Mucosa of gallbladder (tissue), 1 donor: ENCODE results near the gene SEC24C. TPM values are rescaled to one million over a fixed set of nuclear protein-coding genes. Genes with fewer than 3 reads are reported as not detected.
"Not testable (repeated sequence)": the region's sequence is repeated elsewhere in the genome, so short reads cannot be mapped to it uniquely, and the experiment has no call there.

Source experiments
- DNase-seq: peaks from one replicate; pipeline ENCODE4 v3.0.0-alpha.2; 2020; ENCODE audit warnings: low spot score
- total RNA-seq: library from RNA; stranded (reverse); gene quantifications from one replicate; pipeline ENCODE4 v1.2.1, GENCODE V29; 2021
- donor health status: DM: no; HTN: no; CAD: no.

The SEC24C gene
- total RNA-seq, result 90.1 TPM

DNA sequence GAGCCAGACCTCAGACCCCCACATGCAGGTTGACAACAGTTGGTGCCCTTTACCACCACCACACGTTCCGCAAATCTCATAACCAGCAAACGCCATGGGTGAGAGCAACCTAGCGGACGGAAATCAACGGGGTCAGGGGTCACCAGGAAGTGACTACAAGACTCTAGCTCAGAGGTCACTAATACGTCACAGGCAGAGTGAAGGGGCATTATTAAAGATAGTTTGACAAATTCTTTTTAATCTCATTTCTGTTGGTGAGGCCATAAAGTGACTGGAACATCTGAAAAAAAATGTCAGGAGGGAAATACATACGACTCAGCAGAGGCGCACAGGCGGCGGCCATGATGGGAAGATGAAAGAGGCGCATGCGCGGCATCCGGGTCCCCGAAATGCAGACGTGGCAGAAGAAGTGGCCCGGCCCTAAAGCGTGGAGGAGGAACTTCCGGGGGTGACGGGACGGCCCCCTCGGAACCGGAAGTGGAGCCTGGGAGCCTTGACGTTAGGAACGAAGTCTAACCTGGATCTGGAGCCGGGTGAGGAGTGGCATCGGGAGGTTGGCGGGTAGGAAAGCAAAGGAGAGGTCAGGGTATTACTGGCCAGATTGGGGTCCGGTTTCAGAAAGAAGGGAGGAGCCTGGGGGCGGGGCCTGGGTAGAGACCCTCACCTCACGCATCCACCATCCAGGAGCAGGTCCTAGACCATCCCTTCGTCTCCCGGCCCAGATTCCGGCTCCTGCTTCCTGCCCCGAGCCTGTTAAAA is at the start of gene SEC24C:
Gene SEC24C, plus strand, starts transcription at position 468 of the 759 bp plus-strand sequence. CDS start 2,461 bp downstream, outside the sequence.
- DNase-seq, result peak; percentile 98

DNA sequence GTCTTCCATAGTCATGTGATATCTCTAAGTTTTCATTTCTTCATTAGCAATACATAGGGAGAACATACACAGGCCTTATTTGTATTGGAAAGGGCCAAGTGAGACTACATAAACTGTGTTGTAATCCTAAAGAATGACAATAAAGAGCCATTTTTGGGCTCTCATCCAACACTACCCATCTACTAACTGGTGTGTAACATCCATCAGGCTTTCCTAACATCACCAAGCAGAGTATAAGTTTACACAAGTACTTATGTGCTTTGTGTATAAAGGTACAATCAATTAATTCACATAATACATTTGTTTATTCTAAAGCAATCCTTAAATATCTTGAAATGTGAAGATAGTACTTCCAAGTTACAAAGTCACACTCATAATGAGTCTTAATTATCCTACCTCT is 48.9 kb upstream of the SEC24C start:
- not testable (repeated sequence) for DNase-seq

- not testable (repeated sequence) for DNase-seq
Observed at GRCh38 chr10:73697675-73698159, 46.5 kb upstream of the SEC24C start, which contains the start of gene AGAP5. AGAP5 (minus strand) TSS chr10:73698109; CDS start chr10:73697755, 354 bp downstream.

- not testable (repeated sequence) for DNase-seq
Observed at GRCh38 chr10:73698819-73699218, 45.4 kb upstream of the SEC24C start.

- not testable (repeated sequence) for DNase-seq
Observed at GRCh38 chr10:73703924-73704323, 40.2 kb upstream of the SEC24C start.

- not testable (repeated sequence) for DNase-seq
Observed at GRCh38 chr10:73705506-73706072, 38.6 kb upstream of the SEC24C start.

- not testable (repeated sequence) for DNase-seq
Observed at GRCh38 chr10:73706488-73706887, 37.7 kb upstream of the SEC24C start.

DNA sequence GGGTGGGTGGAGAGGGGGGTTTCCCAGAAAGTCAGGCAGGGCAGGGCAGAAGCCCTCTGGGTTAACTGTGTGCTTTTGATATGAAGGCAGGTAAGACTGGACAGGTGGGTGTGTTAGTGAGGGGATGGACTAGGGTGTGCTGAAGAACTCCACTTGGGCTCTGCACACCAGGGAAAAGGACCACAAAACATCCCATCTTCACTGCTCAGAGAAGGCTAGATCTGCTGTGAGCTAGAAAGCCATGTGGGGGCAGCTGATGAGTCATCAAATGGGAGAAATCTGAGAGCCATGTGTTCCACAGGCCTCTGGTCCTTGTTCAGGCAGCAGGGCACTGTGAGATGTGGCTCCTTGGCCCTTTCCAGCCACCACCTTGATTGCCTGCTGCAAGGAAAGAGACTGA is 36.5 kb upstream of the SEC24C start:
- DNase-seq, result not testable (repeated sequence)

GRCh38 chr10:73708122-73708521 is 36.0 kb upstream of the SEC24C start:
- DNase-seq, result not testable (repeated sequence)

DNA sequence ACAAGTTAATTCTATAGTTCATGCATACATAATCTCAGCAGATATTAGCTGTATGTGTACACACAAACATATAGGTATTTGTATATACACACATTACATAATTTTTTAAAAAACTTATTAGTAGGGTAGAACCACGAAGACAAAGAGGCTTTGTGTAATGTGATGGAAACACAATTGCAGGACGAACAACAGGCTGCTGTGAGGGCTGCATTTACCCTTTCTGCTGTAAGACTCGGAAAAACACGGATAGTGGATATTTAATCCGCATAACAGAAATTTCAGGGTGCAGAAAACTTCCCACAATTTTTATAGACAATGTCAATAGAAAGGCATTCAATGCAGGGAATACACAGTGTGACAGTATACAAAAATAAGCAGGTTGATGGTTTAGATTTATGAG is 32.5 kb upstream of the SEC24C start:
- DNase-seq, result not testable (repeated sequence)

DNA sequence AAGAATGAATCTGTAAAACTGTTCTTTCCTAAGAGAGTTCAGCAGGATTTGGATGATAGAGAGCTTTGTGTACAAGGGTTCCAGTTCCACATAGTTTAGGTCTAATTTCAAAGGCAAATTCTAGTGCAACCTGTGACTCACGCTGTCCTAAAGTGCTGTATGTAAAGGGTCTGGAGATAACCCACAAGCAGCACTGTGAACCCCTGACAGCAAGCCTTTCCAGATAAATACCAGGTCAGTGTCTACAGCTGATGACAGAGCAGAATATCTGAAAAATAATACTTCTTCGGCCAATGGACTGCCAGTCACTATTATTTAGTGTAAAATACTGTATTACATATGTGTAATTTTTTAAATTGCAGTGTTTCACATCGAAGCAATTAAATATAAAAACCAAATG is 30.3 kb upstream of the SEC24C start:
- DNase-seq, result not testable (repeated sequence)

GRCh38 chr10:73714483-73714882 is 29.7 kb upstream of the SEC24C start:
- DNase-seq, result not testable (repeated sequence)

DNA sequence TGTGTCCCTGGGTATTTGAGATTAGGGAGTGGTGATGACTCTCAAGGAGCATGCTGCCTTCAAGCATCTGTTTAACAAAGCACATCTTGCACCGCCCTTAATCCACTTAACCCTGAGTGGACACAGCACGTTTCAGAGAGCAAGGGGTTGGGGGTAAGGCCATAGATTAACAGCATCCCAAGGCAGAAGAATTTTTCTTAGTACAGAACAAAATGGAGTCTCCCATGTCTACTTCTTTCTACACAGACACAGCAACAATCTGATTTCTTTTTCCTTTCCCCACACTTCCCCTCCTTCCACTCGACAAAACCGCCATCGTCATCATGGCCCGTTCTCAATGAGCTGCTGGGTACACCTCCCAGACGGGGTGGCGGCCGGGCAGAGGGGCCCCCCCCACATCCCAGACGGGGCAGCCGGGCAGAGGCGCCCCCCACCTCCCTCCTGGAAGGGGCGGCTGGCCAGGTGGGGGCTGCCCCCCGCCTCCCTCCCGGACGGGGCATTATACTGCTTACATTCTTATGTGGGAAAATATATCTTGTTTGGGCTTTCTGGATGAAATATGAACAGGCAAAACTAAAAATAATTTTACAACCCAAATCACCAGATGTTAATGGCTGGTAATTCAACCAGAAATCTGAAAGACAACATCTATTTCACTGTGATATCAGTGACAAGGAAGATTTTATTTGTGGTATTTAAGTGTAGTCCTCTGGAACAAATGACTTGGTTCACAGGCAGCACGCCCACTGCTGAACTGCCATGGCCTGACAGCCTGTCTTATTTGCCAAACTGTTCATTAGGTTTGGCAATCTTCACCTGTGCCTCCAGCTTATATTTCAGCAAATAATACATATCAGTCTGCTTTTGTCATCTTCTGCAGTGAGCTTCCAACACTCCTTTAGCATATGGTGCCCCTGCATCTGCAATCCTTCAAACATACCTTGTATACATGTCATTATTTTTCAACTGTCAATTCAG is 28.7 kb upstream of the SEC24C start:
- not testable (repeated sequence) for DNase-seq

GRCh38 chr10:73716251-73716650 is 27.9 kb upstream of the SEC24C start:
- DNase-seq, result no peak

DNA sequence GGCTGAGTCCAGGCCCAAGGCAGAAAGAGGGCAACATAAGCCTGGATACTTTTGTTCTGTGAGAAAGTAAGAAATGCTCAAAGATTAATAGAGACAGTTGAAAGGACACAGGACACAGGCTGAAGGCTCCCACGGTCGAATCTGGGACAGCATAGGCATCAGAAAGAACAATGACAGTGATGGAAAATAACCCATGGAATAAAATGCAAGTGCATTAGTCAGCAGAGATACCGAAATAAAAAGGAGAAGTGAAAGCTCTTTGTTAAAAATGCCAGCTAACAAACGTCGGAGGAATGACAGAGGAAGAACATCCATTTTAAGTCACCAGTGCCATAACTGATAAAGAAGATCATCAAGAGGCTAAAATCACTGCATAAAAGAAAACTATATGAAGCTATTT is 26.6 kb upstream of the SEC24C start:
- DNase-seq, result no peak

DNA sequence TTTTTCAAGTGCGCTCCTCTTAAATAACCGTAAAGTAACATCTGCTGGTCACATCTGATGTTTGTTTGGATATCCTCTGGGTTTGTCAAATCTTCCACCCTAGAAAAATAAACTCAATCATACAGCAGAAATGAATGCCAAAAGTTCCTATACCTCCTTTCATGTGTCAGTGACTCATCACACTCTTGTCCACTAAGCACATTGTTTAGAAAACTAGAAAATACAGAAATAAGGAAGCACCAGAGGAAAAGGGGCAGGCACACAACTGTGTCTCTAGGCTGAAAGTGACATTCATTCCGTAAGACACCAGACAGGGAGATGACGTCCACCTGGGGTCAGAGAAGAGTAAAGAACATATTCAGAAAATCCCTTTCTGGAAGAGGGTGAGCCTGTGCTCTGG is 23.6 kb upstream of the SEC24C start:
- not testable (repeated sequence) for DNase-seq

- DNase-seq, result no peak
Observed at GRCh38 chr10:73723516-73723915, 20.7 kb upstream of the SEC24C start.

- not testable (repeated sequence) for DNase-seq
Observed at GRCh38 chr10:73729781-73730152, 14.4 kb upstream of the SEC24C start.

GRCh38 chr10:73730153-73730906 is 13.8 kb upstream of the SEC24C start:
- DNase-seq, result peak; percentile 89

GRCh38 chr10:73731588-73732375 is 12.4 kb upstream of the SEC24C start:
- DNase-seq, result no peak
